ENCODE measurements around the gene GNG2.

Gene GNG2

GRCh38 chr14:51999084-51999483 lies 138.7 kb downstream of the GNG2 start:
- peak; percentile 91 for DNase-seq

GRCh38 chr14:52000019-52000582 lies 139.7 kb downstream of the GNG2 start:
- peak; percentile 59 for DNase-seq

GRCh38 chr14:52000696-52001095 lies 140.3 kb downstream of the GNG2 start:
- peak; percentile 41 for DNase-seq

- no peak for DNase-seq
Observed at GRCh38 chr14:52002542-52002941, 142.1 kb downstream of the GNG2 start.

- no peak for DNase-seq
Observed at GRCh38 chr14:52003324-52003723, 142.9 kb downstream of the GNG2 start.

- DNase-seq = no peak
Observed at GRCh38 chr14:52005625-52006024, 145.2 kb downstream of the GNG2 start.

- no peak for DNase-seq
Observed at GRCh38 chr14:52006361-52006760, 145.9 kb downstream of the GNG2 start.

- DNase-seq = no peak
Observed at GRCh38 chr14:52007211-52007610, 146.8 kb downstream of the GNG2 start.

GRCh38 chr14:52007637-52008036 lies 147.2 kb downstream of the GNG2 start:
- no peak for DNase-seq

GRCh38 chr14:52008136-52008535 lies 147.7 kb downstream of the GNG2 start:
- no peak for DNase-seq

GRCh38 chr14:52010173-52010693 lies 149.8 kb downstream of the GNG2 start:
- DNase-seq = no peak

- DNase-seq = no peak
Observed at GRCh38 chr14:52011523-52011922, 151.1 kb downstream of the GNG2 start.

- peak; percentile 61 for DNase-seq
Observed at GRCh38 chr14:52012635-52013034, 152.2 kb downstream of the GNG2 start.

- DNase-seq = no peak
Observed at GRCh38 chr14:52013984-52014600, 153.7 kb downstream of the GNG2 start.

GRCh38 chr14:52014601-52015267 lies 154.3 kb downstream of the GNG2 start:
- DNase-seq = no peak

GRCh38 chr14:52015411-52016030 lies 155.1 kb downstream of the GNG2 start:
- no peak for DNase-seq

- DNase-seq = no peak
Observed at GRCh38 chr14:52018252-52018651, 157.8 kb downstream of the GNG2 start.

GRCh38 chr14:52018970-52019369 lies 158.6 kb downstream of the GNG2 start:
- no peak for DNase-seq
